HL-60 (cell line): ENCODE results near the gene SEPTIN7.

Experiments used
- DNase-seq, 2 experiments: peaks; one replicate each; pipeline ENCODE4 v3.0.0-alpha.2; 2010 to 2020; ENCODE audit warnings: low read depth in 1 of 2, low spot score in 1 of 2
- H3K27ac ChIP-seq: fragments of 250-450 bp; sonication (Bioruptor Pico); replicated peaks from 2 replicates; pipeline ENCODE4 v1.5.1; 2020; ENCODE audit warnings: mild to moderate bottlenecking, moderate library complexity
- H3K27me3 ChIP-seq: fragments of 250-450 bp; sonication (Bioruptor Pico); 2 replicates; pipeline ENCODE4 v1.5.1; 2021; ENCODE audit warnings: mild to moderate bottlenecking, moderate library complexity; ENCODE audit not compliant: insufficient read depth, poor library complexity, severe bottlenecking
- H3K4me3 ChIP-seq: replicated peaks from 2 replicates; pipeline ENCODE4 v1.5.1; 2011; ENCODE audit warnings: mild to moderate bottlenecking, control low read depth, low read length; ENCODE audit not compliant: insufficient read depth
- CTCF ChIP-seq: IDR thresholded peaks from one replicate; pipeline ENCODE4 v1.5.1; 2011; ENCODE audit warnings: low read length, control low read depth, inconsistent platforms; ENCODE audit not compliant: insufficient read depth
- GABPA ChIP-seq: IDR thresholded peaks from 2 replicates; pipeline ENCODE4 v1.6.1; 2012; ENCODE audit warnings: low read depth
- POLR2AphosphoS5 ChIP-seq: IDR thresholded peaks from 2 replicates; pipeline ENCODE4 v1.6.1; 2012; ENCODE audit warnings: low read depth
- SPI1 ChIP-seq: IDR thresholded peaks from 2 replicates; pipeline ENCODE4 v1.6.1; 2012; ENCODE audit warnings: low read depth, mild to moderate bottlenecking, borderline replicate concordance
- TF ChIP-seq, protein P1 (sequence below): IDR thresholded peaks from 2 replicates; pipeline ENCODE4 v1.6.1; 2012; ENCODE audit warnings: low read depth; ENCODE audit not compliant: insufficient replicate concordance

Gene SEPTIN7

DNA sequence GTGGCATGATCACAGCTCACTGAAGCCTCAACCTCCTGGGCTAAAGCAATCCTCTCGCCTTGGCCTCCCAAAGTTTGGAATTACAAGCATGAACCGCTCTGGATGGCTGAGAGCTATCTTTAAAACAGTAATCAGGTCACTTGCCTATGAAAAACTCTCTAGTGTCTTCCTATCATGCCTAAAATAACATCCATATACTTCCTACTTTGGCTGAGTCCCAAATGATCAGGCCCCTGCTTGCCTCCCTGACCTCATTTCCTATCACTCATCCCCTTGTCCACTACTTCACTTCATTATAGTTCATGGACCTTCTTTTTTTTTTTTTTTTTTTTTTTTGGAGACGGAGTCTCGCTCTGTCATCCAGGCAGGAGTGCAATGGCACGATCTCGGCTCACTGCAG, 28.0 kb downstream of the SEPTIN7 start:
- H3K4me3 ChIP-seq: no peak overlapping the region
- DNase-seq: no peak
- H3K27me3 ChIP-seq: no peaks in the 10 kb centered on the region
- TF ChIP-seq GABPA: no peak
- no peak for TF ChIP-seq POLR2AphosphoS5
- no peak for TF ChIP-seq SPI1
- TF ChIP-seq, protein P1, sequence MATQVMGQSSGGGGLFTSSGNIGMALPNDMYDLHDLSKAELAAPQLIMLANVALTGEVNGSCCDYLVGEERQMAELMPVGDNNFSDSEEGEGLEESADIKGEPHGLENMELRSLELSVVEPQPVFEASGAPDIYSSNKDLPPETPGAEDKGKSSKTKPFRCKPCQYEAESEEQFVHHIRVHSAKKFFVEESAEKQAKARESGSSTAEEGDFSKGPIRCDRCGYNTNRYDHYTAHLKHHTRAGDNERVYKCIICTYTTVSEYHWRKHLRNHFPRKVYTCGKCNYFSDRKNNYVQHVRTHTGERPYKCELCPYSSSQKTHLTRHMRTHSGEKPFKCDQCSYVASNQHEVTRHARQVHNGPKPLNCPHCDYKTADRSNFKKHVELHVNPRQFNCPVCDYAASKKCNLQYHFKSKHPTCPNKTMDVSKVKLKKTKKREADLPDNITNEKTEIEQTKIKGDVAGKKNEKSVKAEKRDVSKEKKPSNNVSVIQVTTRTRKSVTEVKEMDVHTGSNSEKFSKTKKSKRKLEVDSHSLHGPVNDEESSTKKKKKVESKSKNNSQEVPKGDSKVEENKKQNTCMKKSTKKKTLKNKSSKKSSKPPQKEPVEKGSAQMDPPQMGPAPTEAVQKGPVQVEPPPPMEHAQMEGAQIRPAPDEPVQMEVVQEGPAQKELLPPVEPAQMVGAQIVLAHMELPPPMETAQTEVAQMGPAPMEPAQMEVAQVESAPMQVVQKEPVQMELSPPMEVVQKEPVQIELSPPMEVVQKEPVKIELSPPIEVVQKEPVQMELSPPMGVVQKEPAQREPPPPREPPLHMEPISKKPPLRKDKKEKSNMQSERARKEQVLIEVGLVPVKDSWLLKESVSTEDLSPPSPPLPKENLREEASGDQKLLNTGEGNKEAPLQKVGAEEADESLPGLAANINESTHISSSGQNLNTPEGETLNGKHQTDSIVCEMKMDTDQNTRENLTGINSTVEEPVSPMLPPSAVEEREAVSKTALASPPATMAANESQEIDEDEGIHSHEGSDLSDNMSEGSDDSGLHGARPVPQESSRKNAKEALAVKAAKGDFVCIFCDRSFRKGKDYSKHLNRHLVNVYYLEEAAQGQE: no peak
- TF ChIP-seq CTCF: no peak
- no peak overlapping the region for H3K27ac ChIP-seq

DNA sequence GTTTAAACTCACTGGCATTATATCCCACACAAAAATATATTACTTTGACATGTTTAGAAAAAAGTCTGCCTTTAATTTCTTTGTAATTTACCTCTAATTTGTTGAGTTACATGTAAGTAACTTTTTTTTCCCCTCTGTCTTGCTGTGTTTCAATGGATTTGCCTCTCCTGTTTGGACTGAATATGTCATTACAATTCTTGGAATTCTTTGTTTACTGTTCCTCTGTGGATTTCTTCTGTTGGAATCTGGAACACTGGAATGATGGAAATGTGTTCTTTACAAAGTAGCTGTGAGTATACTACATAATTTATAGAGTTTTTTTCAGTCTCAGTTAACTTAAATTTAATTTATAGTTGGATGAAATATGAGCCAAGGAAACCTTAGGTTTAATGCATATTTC, 30.4 kb downstream of the SEPTIN7 start:
- Histone ChIP-seq H3K27ac (no peak overlapping the region), H3K4me3 (no peak overlapping the region), H3K27me3 (no peaks in the 10 kb centered on the region)
- no peak for DNase-seq
- TF ChIP-seq SPI1: no peak
- TF ChIP-seq, protein P1: no peak
- no peak for TF ChIP-seq CTCF
- no peak for TF ChIP-seq POLR2AphosphoS5
- TF ChIP-seq GABPA: no peak

DNA sequence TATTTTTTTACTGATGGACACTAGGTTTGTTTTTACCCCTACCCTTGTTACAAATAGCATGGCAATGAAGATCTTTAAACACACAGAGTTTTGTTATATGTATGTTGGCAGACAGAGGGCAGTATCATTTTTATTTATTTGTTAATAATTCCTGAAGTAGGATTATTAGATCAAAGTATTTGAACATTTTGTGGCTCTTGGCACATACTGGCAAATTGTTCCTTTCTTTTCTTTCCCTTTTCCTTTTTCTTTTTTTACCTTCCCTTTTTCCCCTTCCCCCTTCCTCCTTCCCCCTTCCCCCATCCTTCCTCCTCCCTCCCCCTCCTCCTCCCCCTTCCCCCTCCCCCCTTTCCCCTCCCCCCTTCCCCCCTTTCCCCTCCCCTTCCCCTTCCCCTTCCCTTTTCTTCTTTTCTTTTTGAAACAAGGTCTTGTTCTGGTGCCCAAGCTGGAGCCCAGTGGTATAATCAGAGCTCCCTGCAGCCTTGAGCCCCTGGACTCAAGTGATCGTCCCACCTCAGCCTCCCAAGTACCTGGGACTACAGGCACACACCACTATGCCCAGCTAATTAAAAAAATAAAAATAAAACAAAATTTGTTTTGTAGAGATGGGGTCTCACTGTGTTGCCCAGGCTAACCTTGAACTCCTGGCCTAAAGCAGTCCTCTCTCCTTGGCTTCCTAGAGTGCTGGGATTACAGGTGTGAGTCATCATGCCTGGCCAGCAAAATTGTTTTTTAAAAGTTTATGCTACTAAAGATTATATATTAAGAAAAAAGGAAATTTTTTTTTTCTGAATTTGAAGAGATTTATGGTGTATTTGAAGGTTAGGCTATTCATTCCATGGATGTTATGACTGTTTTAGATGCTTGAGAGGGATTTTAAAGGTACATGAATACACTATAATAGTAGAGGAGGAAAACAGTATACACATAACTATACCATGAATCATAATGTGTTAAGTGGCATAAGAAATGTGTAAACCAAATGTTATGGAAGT, 39.3 kb downstream of the SEPTIN7 start:
- Histone ChIP-seq H3K4me3 (no peak overlapping the region), H3K27me3 (no peaks in the 10 kb centered on the region), H3K27ac (no peak overlapping the region)
- DNase-seq: no peak
- TF ChIP-seq GABPA (no peak), POLR2AphosphoS5 (no peak), SPI1 (no peak), CTCF (no peak)
- TF ChIP-seq, protein P1: no peak
